Activated CD4-positive, alpha-beta T cell treated with anti-CD3 and anti-CD28 coated beads, Interleukin-2, amount 10 ng/mL, durations not matched to agents 7 days and 5 days (primary cell): ENCODE results near the gene PACRG. TPM values are rescaled to one million over a fixed set of nuclear protein-coding genes. Genes with fewer than 3 reads are reported as not detected.

Source experiments
- CTCF ChIA-PET: fragments of 350-600 bp; sonication (Branson Sonifier 250); formaldehyde crosslinking; loops from one replicate; lab custom pipeline; 2021; ENCODE audit warnings: antibody characterized with exemption; lab: Charles Lee
- POLR2A ChIA-PET: fragments of 350-600 bp; sonication (Branson Sonifier 250); formaldehyde crosslinking; loops from one replicate; lab custom pipeline; 2021; ENCODE audit warnings: antibody characterized with exemption; lab: Charles Lee
- DNase-seq: peaks from one replicate; pipeline ENCODE4 v3.0.0-alpha.2; 2020
- H3K27ac Mint-ChIP-seq: one replicate; pipeline ENCODE4 v1.8.0; 2021; ENCODE audit warnings: mild to moderate bottlenecking, moderate library complexity, mixed read lengths
- H3K27me3 Mint-ChIP-seq: one replicate; pipeline ENCODE4 v1.8.0; 2021; ENCODE audit warnings: mixed read lengths
- H3K36me3 Mint-ChIP-seq: one replicate; pipeline ENCODE4 v1.8.0; 2021; ENCODE audit warnings: low read depth, mixed read lengths
- H3K4me1 Mint-ChIP-seq: one replicate; pipeline ENCODE4 v1.8.0; 2021; ENCODE audit warnings: mixed read lengths
- H3K4me3 Mint-ChIP-seq: one replicate; pipeline ENCODE4 v1.8.0; 2021; ENCODE audit warnings: mild to moderate bottlenecking, moderate library complexity, mixed read lengths
- H3K9me3 Mint-ChIP-seq: one replicate; pipeline ENCODE4 v1.8.0; 2021; ENCODE audit warnings: mixed read lengths
- total RNA-seq, 2 experiments: library from RNA; stranded (reverse); gene quantifications; one replicate each; pipeline ENCODE4 v1.2.3, GENCODE V29; 2021

PACRG gene
- total RNA-seq, 2 experiments from 2014 or later, result 0.32 TPM; not detected in 1

- Mint-ChIP-seq H3K4me3 (no peak overlapping the region), H3K4me1 (no peaks in the 10 kb centered on the region), H3K9me3 (no peaks in the 10 kb centered on the region), H3K27me3 (no peaks in the 10 kb centered on the region), H3K36me3 (no peaks in the 10 kb centered on the region), H3K27ac (no peak overlapping the region)
- POLR2A ChIA-PET, result no interaction called here
- no peak for DNase-seq
- CTCF ChIA-PET, result interaction anchor here (1.4 kb wide), 1 partner anchor 9 kb away, joined by 3 read pairs; no protein-coding TSS in a partner anchor
Observed at GRCh38 chr6:163355426-163355991, 627.7 kb downstream of the PACRG start.

- ChIA-PET CTCF (no interaction called here), POLR2A (no interaction called here)
- Mint-ChIP-seq H3K36me3 (no peaks in the 10 kb centered on the region), H3K4me3 (no peak overlapping the region), H3K27ac (no peak overlapping the region), H3K9me3 (no peaks in the 10 kb centered on the region), H3K4me1 (no peaks in the 10 kb centered on the region), H3K27me3 (no peaks in the 10 kb centered on the region)
- DNase-seq, result no peak
Observed at GRCh38 chr6:163356324-163356723, 628.5 kb downstream of the PACRG start.

DNA sequence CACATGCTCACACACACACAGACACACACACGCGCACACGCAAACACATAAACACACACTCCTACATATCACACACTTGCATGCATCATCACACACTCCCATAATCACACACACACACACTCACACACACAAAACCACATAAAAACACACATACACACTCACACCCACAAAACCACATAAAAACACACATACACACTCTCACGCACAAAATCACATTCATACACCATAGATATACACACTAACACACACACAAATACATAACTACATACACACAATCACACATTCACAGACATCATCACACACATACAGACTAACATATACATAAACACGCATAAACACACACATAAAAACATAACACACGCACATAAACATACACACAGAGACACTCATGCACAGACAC is 629.0 kb downstream of the PACRG start:
- POLR2A ChIA-PET, result no interaction called here
- DNase-seq, result no peak
- H3K4me1 Mint-ChIP-seq, result no peaks in the 10 kb centered on the region
- H3K27ac Mint-ChIP-seq, result no peak overlapping the region
- no peaks in the 10 kb centered on the region for H3K36me3 Mint-ChIP-seq
- H3K4me3 Mint-ChIP-seq, result no peak overlapping the region
- H3K9me3 Mint-ChIP-seq, result no peaks in the 10 kb centered on the region
- no peaks in the 10 kb centered on the region for H3K27me3 Mint-ChIP-seq
- CTCF ChIA-PET, result no interaction called here

- no peak for DNase-seq
- Mint-ChIP-seq H3K4me3 (no peak overlapping the region), H3K4me1 (no peaks in the 10 kb centered on the region), H3K27me3 (peaks cover under 1% of the 10 kb centered on the region), H3K9me3 (no peaks in the 10 kb centered on the region), H3K36me3 (no peaks in the 10 kb centered on the region), H3K27ac (no peak overlapping the region)
- ChIA-PET CTCF (no interaction called here), POLR2A (no interaction called here)
Observed at GRCh38 chr6:163364641-163365040, 636.9 kb downstream of the PACRG start.

Other genes starting within 250 kb of the PACRG start
- under 1 TPM; 0.77 to 0.94 TPM for gene PRKN, start 208 bp upstream of the PACRG start, total RNA-seq